Hypothalamus (tissue), 51 donors: ENCODE data around the gene SGSH.

ENCODE experiments used
- DNase-seq, 51 donors: peaks; one replicate each; lab custom pipeline; 2025; lab: John Stamatoyannopoulos, UW

SGSH gene

GRCh38 chr17:80190716-80191115, 29.4 kb downstream of the SGSH start:
- DNase-seq: no peak

GRCh38 chr17:80189611-80190010, 30.5 kb downstream of the SGSH start:
- DNase-seq: no peak

- DNase-seq: no peak
These were observed 32.6 kb downstream of the SGSH start for GRCh38 chr17:80187515-80187941.

GRCh38 chr17:80187090-80187489, 33.0 kb downstream of the SGSH start:
- DNase-seq: no peak

GRCh38 chr17:80185968-80186367, 34.2 kb downstream of the SGSH start:
- no peak for DNase-seq

- DNase-seq: no peak
These were observed 35.8 kb downstream of the SGSH start for GRCh38 chr17:80184423-80184714.

- no peak for DNase-seq
These were observed 36.3 kb downstream of the SGSH start for GRCh38 chr17:80183581-80184422.

GRCh38 chr17:80182845-80183223, 37.3 kb downstream of the SGSH start:
- DNase-seq: no peak

- DNase-seq: no peak
These were observed 37.9 kb downstream of the SGSH start for GRCh38 chr17:80182118-80182844.

- no peak for DNase-seq
These were observed 38.7 kb downstream of the SGSH start for GRCh38 chr17:80181431-80181830.

- no peak for DNase-seq
These were observed 39.9 kb downstream of the SGSH start for GRCh38 chr17:80180192-80180591.

GRCh38 chr17:80177986-80178595, 42.0 kb downstream of the SGSH start:
- DNase-seq: no peak

GRCh38 chr17:80176757-80177156, 43.4 kb downstream of the SGSH start:
- no peak for DNase-seq

- no peak for DNase-seq
These were observed 46.2 kb downstream of the SGSH start for GRCh38 chr17:80173916-80174315.

- DNase-seq: no peak
These were observed 47.0 kb downstream of the SGSH start for GRCh38 chr17:80173126-80173525.

GRCh38 chr17:80171681-80172080, 48.5 kb downstream of the SGSH start:
- DNase-seq: no peak

- DNase-seq: no peak
These were observed 50.2 kb downstream of the SGSH start, which contains the start of gene CARD14 for GRCh38 chr17:80169784-80170500. CARD14 (plus strand) TSS chr17:80170030; CDS start chr17:80181439, 11,409 bp downstream.

- DNase-seq: no peak
These were observed 51.0 kb downstream of the SGSH start for GRCh38 chr17:80169107-80169506.

GRCh38 chr17:80168371-80168770, 51.8 kb downstream of the SGSH start:
- no peak for DNase-seq

GRCh38 chr17:80166446-80166845, 53.7 kb downstream of the SGSH start:
- no peak for DNase-seq

- peak in 4 of 51 donors; percentile 5 to 18 (median 8) for DNase-seq
These were observed 55.9 kb downstream of the SGSH start for GRCh38 chr17:80164185-80164584.
